HepG2 (cell line): ENCODE results near the gene ZBTB34. TPM values are rescaled to one million over a fixed set of nuclear protein-coding genes. Genes with fewer than 3 reads are reported as not detected.
A peak's percentile ranks its signal among the peaks of the same experiment; 100 is the strongest.

Source experiments
- BRCA1 ChIP-seq: sonication (generic); formaldehyde crosslinking; IDR thresholded peaks from 2 replicates; pipeline ENCODE4 v1.4.0; 2020; ENCODE audit warnings: missing genetic modification reagents
- DPF2 ChIP-seq: sonication (generic); formaldehyde crosslinking; IDR thresholded peaks from 2 replicates; pipeline ENCODE4 v1.4.0; 2020; ENCODE audit warnings: mild to moderate bottlenecking, low read depth, missing genetic modification reagents, borderline replicate concordance
- GATAD2A ChIP-seq: IDR thresholded peaks from 2 replicates; pipeline ENCODE4 v1.6.1; 2016
- HDAC2 ChIP-seq: sonication (generic); formaldehyde crosslinking; IDR thresholded peaks from 2 replicates; pipeline ENCODE4 v1.4.0; 2020; ENCODE audit warnings: missing genetic modification reagents
- IRF2 ChIP-seq: IDR thresholded peaks from 2 replicates; pipeline ENCODE4 v1.6.1; 2018; ENCODE audit warnings: missing genetic modification reagents, missing compliant biosample characterization
- SOX13 ChIP-seq, 3 experiments: fragments of 450-650 bp in 1 of 3; sonication (generic) in 1 of 3; formaldehyde crosslinking in 1 of 3; IDR thresholded peaks in 2 of 3; conservative IDR thresholded peaks in 1 of 3; 2 replicates each; pipeline versions ENCODE4 v1.5.0 to v1.6.1; 2016 to 2020; ENCODE audit warnings: antibody characterized with exemption in 1 of 3, mild to moderate bottlenecking in 1 of 3, missing compliant biosample characterization in 1 of 3, missing genetic modification reagents in 1 of 3, moderate library complexity in 1 of 3
- SUZ12 ChIP-seq: fragments of 150-350 bp; IDR thresholded peaks from 2 replicates; pipeline ENCODE4 v1.6.1; 2014; ENCODE audit warnings: low read depth, low read length
- TGIF2 ChIP-seq: IDR thresholded peaks from 2 replicates; pipeline ENCODE4 v1.6.1; 2016; ENCODE audit warnings: control low read depth, missing compliant biosample characterization
- YEATS4 ChIP-seq: sonication (generic); formaldehyde crosslinking; IDR thresholded peaks from 2 replicates; pipeline ENCODE4 v1.4.0; 2020; ENCODE audit warnings: missing genetic modification reagents, borderline replicate concordance
- ZKSCAN8 ChIP-seq: IDR thresholded peaks from 2 replicates; pipeline ENCODE4 v1.6.1; 2016; ENCODE audit warnings: borderline replicate concordance, missing genetic modification reagents, missing compliant biosample characterization
- ZNF510 ChIP-seq: sonication (generic); formaldehyde crosslinking; IDR thresholded peaks from 2 replicates; pipeline ENCODE4 v1.4.0; 2020; ENCODE audit warnings: low read depth, mild to moderate bottlenecking, missing genetic modification reagents
- ZNF709 ChIP-seq: sonication (generic); formaldehyde crosslinking; IDR thresholded peaks from 2 replicates; pipeline ENCODE4 v1.5.0; 2020; ENCODE audit warnings: mild to moderate bottlenecking, missing genetic modification reagents
- ZSCAN31 ChIP-seq: sonication (generic); formaldehyde crosslinking; IDR thresholded peaks from 2 replicates; pipeline ENCODE4 v1.5.0; 2020; ENCODE audit warnings: low read depth, mild to moderate bottlenecking, missing genetic modification reagents
- polyA plus RNA-seq, 8 experiments: library from polyadenylated mRNA; depleted of rRNA in 3 of 8; stranded (reverse) in 7 of 8; unstranded in 1 of 8; fragments of >200 nt; fragmentation: Illumina TruSeq in 4 of 8; extraction: Trizol in 4 of 8; gene quantifications; 2 replicates each; pipeline versions ENCODE4 v1.2.1 to v1.2.3, GENCODE V29; 2011 to 2016; ENCODE audit warnings: low read depth in 4 of 8, missing spikeins in 1 of 8, mixed read lengths in 1 of 8; ENCODE audit not compliant: insufficient read depth in 1 of 8
- total RNA-seq, 5 experiments: library from RNA; depleted of rRNA; stranded (reverse); fragments of >200 nt; fragmentation: Illumina TruSeq; extraction: Trizol; gene quantifications; 2 replicates each; pipeline ENCODE4 v1.2.3, GENCODE V29; 2016; ENCODE audit warnings: low read depth in 1 of 5
- TF ChIP-seq, protein P1 (sequence below): sonication (generic); formaldehyde crosslinking; IDR thresholded peaks from 2 replicates; pipeline ENCODE4 v1.4.0; 2020; ENCODE audit warnings: missing genetic modification reagents, borderline replicate concordance
- TF ChIP-seq, protein P2 (sequence below): sonication (generic); formaldehyde crosslinking; IDR thresholded peaks from 2 replicates; pipeline ENCODE4 v1.4.0; 2020; ENCODE audit warnings: missing genetic modification reagents, borderline replicate concordance
- TF ChIP-seq, protein P3 (sequence below): sonication (generic); formaldehyde crosslinking; IDR thresholded peaks from 2 replicates; pipeline ENCODE4 v1.4.0; 2020; ENCODE audit warnings: missing genetic modification reagents

Gene ZBTB34
- total and polyA plus RNA-seq, 2 of the 13 experiments (the other 11 are each of a cell fraction or from before 2014, with no cell fraction given) = 5.9 to 8.7 TPM

DNA sequence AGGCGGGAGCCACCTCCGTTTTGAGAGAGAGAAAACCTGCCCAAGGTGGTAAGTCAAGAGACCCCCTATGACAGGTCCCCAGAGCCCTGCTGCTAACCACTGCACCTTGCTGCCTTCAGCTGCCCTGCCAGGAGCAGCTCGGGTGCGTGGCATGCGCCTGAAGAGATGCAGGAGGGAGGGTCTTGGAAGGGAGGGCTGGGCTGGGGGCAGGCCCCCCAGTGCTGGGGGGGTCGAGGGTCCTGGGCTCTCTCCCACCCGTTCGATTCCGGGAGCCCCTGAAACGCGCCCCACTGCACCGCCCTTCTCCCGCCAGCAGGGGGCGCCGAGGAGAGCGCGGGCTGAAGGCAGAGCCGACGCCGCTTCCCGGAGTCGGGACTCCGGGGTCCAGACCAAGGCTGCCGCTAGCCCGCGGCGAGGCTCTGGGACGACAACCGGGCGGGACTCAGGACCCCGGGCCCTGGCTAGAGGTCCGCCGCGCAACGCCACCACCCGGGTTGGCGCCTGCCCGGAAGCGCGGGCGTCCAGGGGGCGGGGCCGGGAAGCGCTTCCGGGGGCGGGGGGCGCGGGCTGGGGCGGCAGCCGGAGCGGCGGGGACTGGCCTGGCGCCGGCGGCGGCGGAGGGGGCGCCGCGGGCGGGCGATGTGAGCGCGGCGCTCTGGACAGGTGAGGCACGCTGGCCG, at the start of gene ZBTB34 (continued):
- TF ChIP-seq, protein P1, sequence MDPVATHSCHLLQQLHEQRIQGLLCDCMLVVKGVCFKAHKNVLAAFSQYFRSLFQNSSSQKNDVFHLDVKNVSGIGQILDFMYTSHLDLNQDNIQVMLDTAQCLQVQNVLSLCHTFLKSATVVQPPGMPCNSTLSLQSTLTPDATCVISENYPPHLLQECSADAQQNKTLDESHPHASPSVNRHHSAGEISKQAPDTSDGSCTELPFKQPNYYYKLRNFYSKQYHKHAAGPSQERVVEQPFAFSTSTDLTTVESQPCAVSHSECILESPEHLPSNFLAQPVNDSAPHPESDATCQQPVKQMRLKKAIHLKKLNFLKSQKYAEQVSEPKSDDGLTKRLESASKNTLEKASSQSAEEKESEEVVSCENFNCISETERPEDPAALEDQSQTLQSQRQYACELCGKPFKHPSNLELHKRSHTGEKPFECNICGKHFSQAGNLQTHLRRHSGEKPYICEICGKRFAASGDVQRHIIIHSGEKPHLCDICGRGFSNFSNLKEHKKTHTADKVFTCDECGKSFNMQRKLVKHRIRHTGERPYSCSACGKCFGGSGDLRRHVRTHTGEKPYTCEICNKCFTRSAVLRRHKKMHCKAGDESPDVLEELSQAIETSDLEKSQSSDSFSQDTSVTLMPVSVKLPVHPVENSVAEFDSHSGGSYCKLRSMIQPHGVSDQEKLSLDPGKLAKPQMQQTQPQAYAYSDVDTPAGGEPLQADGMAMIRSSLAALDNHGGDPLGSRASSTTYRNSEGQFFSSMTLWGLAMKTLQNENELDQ (CRISPR knock-in tag) = no peak
- TF ChIP-seq GATAD2A (CRISPR knock-in tag) (peak; percentile 43; the same call in 1 of the 2 replicates), ZNF510 (CRISPR knock-in tag) (0 out of 2 replicates have a peak, but pooled peaks have one; percentile 35), HDAC2 (CRISPR knock-in tag) (peak; percentile 43; the same call in 1 of the 2 replicates), TGIF2 (CRISPR knock-in tag) (0 out of 2 replicates have a peak, but pooled peaks have one; percentile 26), ZSCAN31 (CRISPR knock-in tag) (peak; percentile 37; the same call in 1 of the 2 replicates), BRCA1 (0 out of 2 replicates have a peak, but pooled peaks have one; percentile 26), YEATS4 (CRISPR knock-in tag) (peak; percentile 90), ZKSCAN8 (no peak), DPF2 (CRISPR knock-in tag) (no peak), SOX13 (IDR thresholded peaks at IDR 0.05) (no peak), SOX13 (CRISPR knock-in tag; conservative IDR thresholded peaks at IDR 0.05 in 1 of 2, IDR thresholded peaks at IDR 0.05 in 1 of 2) (peak in 1 of 2 experiments; percentile 14; a peak in 1 of 4 replicates), ZNF709 (CRISPR knock-in tag) (peak; percentile 50; the same call in 1 of the 2 replicates), IRF2 (CRISPR knock-in tag) (peak; percentile 53; the same call in 1 of the 2 replicates), SUZ12 (no peak)
- TF ChIP-seq, protein P2, sequence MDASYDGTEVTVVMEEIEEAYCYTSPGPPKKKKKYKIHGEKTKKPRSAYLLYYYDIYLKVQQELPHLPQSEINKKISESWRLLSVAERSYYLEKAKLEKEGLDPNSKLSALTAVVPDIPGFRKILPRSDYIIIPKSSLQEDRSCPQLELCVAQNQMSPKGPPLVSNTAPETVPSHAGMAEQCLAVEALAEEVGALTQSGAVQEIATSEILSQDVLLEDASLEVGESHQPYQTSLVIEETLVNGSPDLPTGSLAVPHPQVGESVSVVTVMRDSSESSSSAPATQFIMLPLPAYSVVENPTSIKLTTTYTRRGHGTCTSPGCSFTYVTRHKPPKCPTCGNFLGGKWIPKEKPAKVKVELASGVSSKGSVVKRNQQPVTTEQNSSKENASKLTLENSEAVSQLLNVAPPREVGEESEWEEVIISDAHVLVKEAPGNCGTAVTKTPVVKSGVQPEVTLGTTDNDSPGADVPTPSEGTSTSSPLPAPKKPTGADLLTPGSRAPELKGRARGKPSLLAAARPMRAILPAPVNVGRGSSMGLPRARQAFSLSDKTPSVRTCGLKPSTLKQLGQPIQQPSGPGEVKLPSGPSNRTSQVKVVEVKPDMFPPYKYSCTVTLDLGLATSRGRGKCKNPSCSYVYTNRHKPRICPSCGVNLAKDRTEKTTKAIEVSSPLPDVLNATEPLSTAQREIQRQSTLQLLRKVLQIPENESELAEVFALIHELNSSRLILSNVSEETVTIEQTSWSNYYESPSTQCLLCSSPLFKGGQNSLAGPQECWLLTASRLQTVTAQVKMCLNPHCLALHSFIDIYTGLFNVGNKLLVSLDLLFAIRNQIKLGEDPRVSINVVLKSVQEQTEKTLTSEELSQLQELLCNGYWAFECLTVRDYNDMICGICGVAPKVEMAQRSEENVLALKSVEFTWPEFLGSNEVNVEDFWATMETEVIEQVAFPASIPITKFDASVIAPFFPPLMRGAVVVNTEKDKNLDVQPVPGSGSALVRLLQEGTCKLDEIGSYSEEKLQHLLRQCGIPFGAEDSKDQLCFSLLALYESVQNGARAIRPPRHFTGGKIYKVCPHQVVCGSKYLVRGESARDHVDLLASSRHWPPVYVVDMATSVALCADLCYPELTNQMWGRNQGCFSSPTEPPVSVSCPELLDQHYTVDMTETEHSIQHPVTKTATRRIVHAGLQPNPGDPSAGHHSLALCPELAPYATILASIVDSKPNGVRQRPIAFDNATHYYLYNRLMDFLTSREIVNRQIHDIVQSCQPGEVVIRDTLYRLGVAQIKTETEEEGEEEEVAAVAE = 0 out of 2 replicates have a peak, but pooled peaks have one; percentile 23
- TF ChIP-seq, protein P3, sequence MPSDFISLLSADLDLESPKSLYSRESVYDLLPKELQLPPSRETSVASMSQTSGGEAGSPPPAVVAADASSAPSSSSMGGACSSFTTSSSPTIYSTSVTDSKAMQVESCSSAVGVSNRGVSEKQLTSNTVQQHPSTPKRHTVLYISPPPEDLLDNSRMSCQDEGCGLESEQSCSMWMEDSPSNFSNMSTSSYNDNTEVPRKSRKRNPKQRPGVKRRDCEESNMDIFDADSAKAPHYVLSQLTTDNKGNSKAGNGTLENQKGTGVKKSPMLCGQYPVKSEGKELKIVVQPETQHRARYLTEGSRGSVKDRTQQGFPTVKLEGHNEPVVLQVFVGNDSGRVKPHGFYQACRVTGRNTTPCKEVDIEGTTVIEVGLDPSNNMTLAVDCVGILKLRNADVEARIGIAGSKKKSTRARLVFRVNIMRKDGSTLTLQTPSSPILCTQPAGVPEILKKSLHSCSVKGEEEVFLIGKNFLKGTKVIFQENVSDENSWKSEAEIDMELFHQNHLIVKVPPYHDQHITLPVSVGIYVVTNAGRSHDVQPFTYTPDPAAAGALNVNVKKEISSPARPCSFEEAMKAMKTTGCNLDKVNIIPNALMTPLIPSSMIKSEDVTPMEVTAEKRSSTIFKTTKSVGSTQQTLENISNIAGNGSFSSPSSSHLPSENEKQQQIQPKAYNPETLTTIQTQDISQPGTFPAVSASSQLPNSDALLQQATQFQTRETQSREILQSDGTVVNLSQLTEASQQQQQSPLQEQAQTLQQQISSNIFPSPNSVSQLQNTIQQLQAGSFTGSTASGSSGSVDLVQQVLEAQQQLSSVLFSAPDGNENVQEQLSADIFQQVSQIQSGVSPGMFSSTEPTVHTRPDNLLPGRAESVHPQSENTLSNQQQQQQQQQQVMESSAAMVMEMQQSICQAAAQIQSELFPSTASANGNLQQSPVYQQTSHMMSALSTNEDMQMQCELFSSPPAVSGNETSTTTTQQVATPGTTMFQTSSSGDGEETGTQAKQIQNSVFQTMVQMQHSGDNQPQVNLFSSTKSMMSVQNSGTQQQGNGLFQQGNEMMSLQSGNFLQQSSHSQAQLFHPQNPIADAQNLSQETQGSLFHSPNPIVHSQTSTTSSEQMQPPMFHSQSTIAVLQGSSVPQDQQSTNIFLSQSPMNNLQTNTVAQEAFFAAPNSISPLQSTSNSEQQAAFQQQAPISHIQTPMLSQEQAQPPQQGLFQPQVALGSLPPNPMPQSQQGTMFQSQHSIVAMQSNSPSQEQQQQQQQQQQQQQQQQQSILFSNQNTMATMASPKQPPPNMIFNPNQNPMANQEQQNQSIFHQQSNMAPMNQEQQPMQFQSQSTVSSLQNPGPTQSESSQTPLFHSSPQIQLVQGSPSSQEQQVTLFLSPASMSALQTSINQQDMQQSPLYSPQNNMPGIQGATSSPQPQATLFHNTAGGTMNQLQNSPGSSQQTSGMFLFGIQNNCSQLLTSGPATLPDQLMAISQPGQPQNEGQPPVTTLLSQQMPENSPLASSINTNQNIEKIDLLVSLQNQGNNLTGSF (CRISPR knock-in tag) = peak; percentile 67; the same call in 1 of the 2 replicates
